Measurements from ENCODE around the gene MAGI1.

DNA sequence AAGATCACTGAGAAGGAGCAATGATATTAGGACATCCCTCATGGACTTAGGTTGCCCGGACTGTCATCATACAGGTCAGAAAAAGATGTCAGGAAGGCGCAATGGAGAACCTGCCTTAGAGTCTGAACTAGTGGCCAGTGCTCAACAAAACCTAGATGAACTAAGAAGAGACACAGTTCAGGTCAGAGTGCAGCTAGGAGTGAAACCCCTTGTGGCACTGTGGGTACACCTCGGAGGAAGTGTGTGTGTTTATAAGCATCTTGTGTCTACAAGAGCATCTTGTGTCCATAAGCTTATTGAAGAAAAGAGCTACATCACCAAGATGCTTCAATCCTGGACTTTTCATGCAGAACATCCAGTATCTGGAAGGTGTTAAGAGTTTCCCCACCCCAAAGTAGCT is 315.7 kb downstream of the MAGI1 start:
- TF ChIP-seq JUN (CRISPR knock-in tag; IDR thresholded peaks at IDR 0.05) (no peak), CREM (CRISPR knock-in tag; IDR thresholded peaks at IDR 0.05) (no peak), SP1 (CRISPR knock-in tag; conservative IDR thresholded peaks at IDR 0.05) (no peak), CREB1 (CRISPR knock-in tag; IDR thresholded peaks at IDR 0.05) (no peak)
- TF ChIP-seq, protein P1, sequence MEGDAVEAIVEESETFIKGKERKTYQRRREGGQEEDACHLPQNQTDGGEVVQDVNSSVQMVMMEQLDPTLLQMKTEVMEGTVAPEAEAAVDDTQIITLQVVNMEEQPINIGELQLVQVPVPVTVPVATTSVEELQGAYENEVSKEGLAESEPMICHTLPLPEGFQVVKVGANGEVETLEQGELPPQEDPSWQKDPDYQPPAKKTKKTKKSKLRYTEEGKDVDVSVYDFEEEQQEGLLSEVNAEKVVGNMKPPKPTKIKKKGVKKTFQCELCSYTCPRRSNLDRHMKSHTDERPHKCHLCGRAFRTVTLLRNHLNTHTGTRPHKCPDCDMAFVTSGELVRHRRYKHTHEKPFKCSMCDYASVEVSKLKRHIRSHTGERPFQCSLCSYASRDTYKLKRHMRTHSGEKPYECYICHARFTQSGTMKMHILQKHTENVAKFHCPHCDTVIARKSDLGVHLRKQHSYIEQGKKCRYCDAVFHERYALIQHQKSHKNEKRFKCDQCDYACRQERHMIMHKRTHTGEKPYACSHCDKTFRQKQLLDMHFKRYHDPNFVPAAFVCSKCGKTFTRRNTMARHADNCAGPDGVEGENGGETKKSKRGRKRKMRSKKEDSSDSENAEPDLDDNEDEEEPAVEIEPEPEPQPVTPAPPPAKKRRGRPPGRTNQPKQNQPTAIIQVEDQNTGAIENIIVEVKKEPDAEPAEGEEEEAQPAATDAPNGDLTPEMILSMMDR (IDR thresholded peaks at IDR 0.05), result no peak
- TF ChIP-seq, protein P2, sequence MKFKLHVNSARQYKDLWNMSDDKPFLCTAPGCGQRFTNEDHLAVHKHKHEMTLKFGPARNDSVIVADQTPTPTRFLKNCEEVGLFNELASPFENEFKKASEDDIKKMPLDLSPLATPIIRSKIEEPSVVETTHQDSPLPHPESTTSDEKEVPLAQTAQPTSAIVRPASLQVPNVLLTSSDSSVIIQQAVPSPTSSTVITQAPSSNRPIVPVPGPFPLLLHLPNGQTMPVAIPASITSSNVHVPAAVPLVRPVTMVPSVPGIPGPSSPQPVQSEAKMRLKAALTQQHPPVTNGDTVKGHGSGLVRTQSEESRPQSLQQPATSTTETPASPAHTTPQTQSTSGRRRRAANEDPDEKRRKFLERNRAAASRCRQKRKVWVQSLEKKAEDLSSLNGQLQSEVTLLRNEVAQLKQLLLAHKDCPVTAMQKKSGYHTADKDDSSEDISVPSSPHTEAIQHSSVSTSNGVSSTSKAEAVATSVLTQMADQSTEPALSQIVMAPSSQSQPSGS (CRISPR knock-in tag; IDR thresholded peaks at IDR 0.05; ENCODE audit: borderline replicate concordance, low read depth), result no peak
- TF ChIP-seq, protein P3, sequence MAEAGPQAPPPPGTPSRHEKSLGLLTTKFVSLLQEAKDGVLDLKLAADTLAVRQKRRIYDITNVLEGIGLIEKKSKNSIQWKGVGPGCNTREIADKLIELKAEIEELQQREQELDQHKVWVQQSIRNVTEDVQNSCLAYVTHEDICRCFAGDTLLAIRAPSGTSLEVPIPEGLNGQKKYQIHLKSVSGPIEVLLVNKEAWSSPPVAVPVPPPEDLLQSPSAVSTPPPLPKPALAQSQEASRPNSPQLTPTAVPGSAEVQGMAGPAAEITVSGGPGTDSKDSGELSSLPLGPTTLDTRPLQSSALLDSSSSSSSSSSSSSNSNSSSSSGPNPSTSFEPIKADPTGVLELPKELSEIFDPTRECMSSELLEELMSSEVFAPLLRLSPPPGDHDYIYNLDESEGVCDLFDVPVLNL (CRISPR knock-in tag; IDR thresholded peaks at IDR 0.05; ENCODE audit: borderline replicate concordance, low read depth), result no peak
- TF ChIP-seq, protein P4, sequence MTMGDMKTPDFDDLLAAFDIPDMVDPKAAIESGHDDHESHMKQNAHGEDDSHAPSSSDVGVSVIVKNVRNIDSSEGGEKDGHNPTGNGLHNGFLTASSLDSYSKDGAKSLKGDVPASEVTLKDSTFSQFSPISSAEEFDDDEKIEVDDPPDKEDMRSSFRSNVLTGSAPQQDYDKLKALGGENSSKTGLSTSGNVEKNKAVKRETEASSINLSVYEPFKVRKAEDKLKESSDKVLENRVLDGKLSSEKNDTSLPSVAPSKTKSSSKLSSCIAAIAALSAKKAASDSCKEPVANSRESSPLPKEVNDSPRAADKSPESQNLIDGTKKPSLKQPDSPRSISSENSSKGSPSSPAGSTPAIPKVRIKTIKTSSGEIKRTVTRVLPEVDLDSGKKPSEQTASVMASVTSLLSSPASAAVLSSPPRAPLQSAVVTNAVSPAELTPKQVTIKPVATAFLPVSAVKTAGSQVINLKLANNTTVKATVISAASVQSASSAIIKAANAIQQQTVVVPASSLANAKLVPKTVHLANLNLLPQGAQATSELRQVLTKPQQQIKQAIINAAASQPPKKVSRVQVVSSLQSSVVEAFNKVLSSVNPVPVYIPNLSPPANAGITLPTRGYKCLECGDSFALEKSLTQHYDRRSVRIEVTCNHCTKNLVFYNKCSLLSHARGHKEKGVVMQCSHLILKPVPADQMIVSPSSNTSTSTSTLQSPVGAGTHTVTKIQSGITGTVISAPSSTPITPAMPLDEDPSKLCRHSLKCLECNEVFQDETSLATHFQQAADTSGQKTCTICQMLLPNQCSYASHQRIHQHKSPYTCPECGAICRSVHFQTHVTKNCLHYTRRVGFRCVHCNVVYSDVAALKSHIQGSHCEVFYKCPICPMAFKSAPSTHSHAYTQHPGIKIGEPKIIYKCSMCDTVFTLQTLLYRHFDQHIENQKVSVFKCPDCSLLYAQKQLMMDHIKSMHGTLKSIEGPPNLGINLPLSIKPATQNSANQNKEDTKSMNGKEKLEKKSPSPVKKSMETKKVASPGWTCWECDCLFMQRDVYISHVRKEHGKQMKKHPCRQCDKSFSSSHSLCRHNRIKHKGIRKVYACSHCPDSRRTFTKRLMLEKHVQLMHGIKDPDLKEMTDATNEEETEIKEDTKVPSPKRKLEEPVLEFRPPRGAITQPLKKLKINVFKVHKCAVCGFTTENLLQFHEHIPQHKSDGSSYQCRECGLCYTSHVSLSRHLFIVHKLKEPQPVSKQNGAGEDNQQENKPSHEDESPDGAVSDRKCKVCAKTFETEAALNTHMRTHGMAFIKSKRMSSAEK (CRISPR knock-in tag; IDR thresholded peaks at IDR 0.05; ENCODE audit: borderline replicate concordance), result no peak
- TF ChIP-seq, protein P5, sequence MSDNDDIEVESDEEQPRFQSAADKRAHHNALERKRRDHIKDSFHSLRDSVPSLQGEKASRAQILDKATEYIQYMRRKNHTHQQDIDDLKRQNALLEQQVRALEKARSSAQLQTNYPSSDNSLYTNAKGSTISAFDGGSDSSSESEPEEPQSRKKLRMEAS (CRISPR knock-in tag; IDR thresholded peaks at IDR 0.05), result no peak

All from WTC11 (cell line).